Esophagus squamous epithelium (tissue), 5 donors: ENCODE data around the gene RFC4. TPM values are rescaled to one million over a fixed set of nuclear protein-coding genes. Genes with fewer than 3 reads are reported as not detected.
"Not testable (repeated sequence)": the region's sequence is repeated elsewhere in the genome, so short reads cannot be mapped to it uniquely, and the experiment has no call there.

Experiments used
- DNase-seq: peaks from one replicate; lab custom pipeline; 2025; lab: John Stamatoyannopoulos, UW
- H3K27ac ChIP-seq, 4 donors: fragments of 200-600 bp; sonication (generic); one replicate each; pipeline ENCODE4 v1.5.1; 2016 to 2019; ENCODE audit warnings: mild to moderate bottlenecking in 1 of 4
- H3K27me3 ChIP-seq, 4 donors: fragments of 200-600 bp; sonication (generic); 1 replicate in 3 of 4; 2 replicates in 1 of 4; pipeline versions ENCODE4 v1.5.1 to v1.6.0; 2017 to 2021; ENCODE audit warnings: antibody characterized with exemption in 1 of 4
- H3K36me3 ChIP-seq, 3 donors: fragments of 200-600 bp; sonication (generic); one replicate each; pipeline ENCODE4 v1.5.1; 2016 to 2019
- H3K4me1 ChIP-seq, 3 donors: fragments of 200-600 bp; sonication (generic); one replicate each; pipeline ENCODE4 v1.5.1; 2017 to 2019
- H3K4me3 ChIP-seq, 4 donors: fragments of 200-600 bp; sonication (generic); 1 replicate in 3 of 4; 2 replicates in 1 of 4; pipeline ENCODE4 v1.5.1; 2016 to 2019; ENCODE audit warnings: mild to moderate bottlenecking in 2 of 4, moderate library complexity in 1 of 4
- H3K9me3 ChIP-seq, 3 donors: fragments of 200-600 bp; sonication (generic); one replicate each; pipeline ENCODE4 v1.5.1; 2016 to 2019
- CTCF ChIP-seq, 6 experiments: fragments of 450-650 bp in 4 of 6; fragments of 200-600 bp in 2 of 6; sonication (generic) in 2 of 6; IDR thresholded peaks; one replicate each; pipeline ENCODE4 v1.5.1; 2016 to 2019; ENCODE audit warnings: antibody characterized with exemption in 6 of 6, mild to moderate bottlenecking in 4 of 6, moderate library complexity in 4 of 6
- POLR2A ChIP-seq, 4 donors: fragments of 450-650 bp; IDR thresholded peaks; one replicate each; pipeline ENCODE4 v1.6.1; 2017; ENCODE audit warnings: antibody characterized with exemption in 4 of 4, mild to moderate bottlenecking in 4 of 4, moderate library complexity in 3 of 4
- WGBS, 2 donors: methylation state at CpG; one replicate each; pipeline ENCODE4 v1.1.5; 2018; 5-methylcytosine and 5-hydroxymethylcytosine counted together
- intact Hi-C: fragments of 100-400 bp; cut with DNase I; formaldehyde crosslinking; loops from one replicate; pipeline ENCODE4 v1.15.0; 2022
- total RNA-seq, 4 donors: library from RNA; depleted of rRNA; stranded (reverse); fragments of >200 nt; gene quantifications; one replicate each; pipeline ENCODE4 v1.1.0, GENCODE V29; 2016
- donor health status: DM: yes; HTN: yes; CAD: no.

RFC4 gene
- total RNA-seq, 4 donors from 2014 or later: 6.6 to 23.5 (median 15.9) TPM

DNA sequence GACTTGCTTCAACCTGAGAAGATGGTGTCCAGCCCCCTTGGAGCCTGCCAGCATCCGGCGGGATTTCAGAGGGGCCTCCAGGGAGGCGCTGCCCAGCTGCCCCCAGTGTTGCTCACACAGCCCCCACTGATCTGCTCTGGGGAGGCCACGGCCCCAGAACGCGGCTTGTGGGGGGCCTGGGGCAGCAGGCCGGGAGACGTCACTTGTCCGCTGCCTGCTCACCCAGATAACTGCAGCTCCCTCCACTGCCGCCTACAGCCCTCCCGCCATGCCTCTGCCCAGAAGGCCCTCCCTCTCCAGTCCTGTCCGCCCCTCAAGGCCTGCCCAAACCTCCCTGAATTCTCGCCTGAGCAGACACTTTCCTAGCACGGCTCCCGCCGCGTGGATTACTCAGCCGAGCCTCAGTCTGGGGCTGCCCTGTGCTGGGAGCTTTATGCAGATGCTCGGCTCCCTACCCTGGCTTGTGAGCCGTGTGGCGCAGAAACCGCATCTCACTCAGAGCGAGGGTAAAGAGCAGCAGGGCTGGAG, 19.1 kb upstream of the RFC4 start:
- no peak for DNase-seq
- Histone ChIP-seq H3K4me1 (peaks cover 7 to 36% (median 17%) of the 10 kb centered on the region in 3 donors), H3K4me3 (peak overlapping the region in 1 of 4 donors; percentile 28), H3K27me3 (peaks cover 4 to 73% (median 30%) of the 10 kb centered on the region in 4 donors), H3K9me3 (no peaks in the 10 kb centered on the region), H3K36me3 (no peaks in the 10 kb centered on the region), H3K27ac (no peak overlapping the region)
- WGBS, 2 donors: 9% methylated on average over 7 of the region's 23 CpGs; no CpG with 5 or more reads in 1 of the 2 donors
- no peak for TF ChIP-seq CTCF (IDR thresholded peaks at IDR 0.05)
- intact Hi-C loops: no loop called here

- Histone ChIP-seq H3K9me3 (no peaks in the 10 kb centered on the region), H3K36me3 (no peaks in the 10 kb centered on the region), H3K27ac (no peak overlapping the region), H3K4me3 (no peak overlapping the region), H3K4me1 (peaks cover 7 to 36% (median 17%) of the 10 kb centered on the region in 3 donors), H3K27me3 (peaks cover 4 to 66% (median 26%) of the 10 kb centered on the region in 4 donors)
- 45% methylated on average over 4 of the region's 18 CpGs; no CpG with 5 or more reads in 1 of the 2 donors for WGBS, 2 donors
- no peak for TF ChIP-seq CTCF (IDR thresholded peaks at IDR 0.05)
- no peak for TF ChIP-seq POLR2A (IDR thresholded peaks at IDR 0.05)
- DNase-seq: no peak
- intact Hi-C loops: no loop called here
Measured at GRCh38 chr3:186824430-186825139, 18.3 kb upstream of the RFC4 start.

DNA sequence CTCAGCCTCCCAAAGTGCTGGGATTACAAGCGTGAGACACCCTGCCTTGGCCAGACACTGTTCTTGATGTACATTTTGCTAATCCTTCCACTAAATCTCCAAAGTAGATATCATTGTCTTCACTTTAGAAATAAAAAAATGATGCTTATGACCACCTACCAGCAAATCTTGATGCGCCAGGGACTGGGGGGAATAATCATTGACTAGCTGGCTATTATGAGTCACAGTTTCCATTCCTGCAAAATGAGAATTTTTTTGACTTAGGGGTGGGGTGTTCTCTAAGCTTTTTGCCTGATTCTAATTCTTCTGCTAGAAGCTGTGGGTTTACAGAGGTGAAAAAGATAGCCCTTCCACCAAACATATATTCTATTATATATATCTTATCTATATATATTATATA, 17.1 kb upstream of the RFC4 start:
- intact Hi-C loops: no loop called here
- Histone ChIP-seq H3K4me1 (peaks cover 7 to 32% (median 17%) of the 10 kb centered on the region in 3 donors), H3K27me3 (peaks cover 0 to 54% (median 19%) of the 10 kb centered on the region in 4 donors), H3K9me3 (no peaks in the 10 kb centered on the region), H3K36me3 (no peaks in the 10 kb centered on the region), H3K4me3 (no peak overlapping the region), H3K27ac (no peak overlapping the region)
- DNase-seq: no peak
- WGBS, 2 donors: 71 to 72% methylated on average over 2 of the region's 2 CpGs
- TF ChIP-seq CTCF (IDR thresholded peaks at IDR 0.05): no peak
- TF ChIP-seq POLR2A (IDR thresholded peaks at IDR 0.05): no peak

DNA sequence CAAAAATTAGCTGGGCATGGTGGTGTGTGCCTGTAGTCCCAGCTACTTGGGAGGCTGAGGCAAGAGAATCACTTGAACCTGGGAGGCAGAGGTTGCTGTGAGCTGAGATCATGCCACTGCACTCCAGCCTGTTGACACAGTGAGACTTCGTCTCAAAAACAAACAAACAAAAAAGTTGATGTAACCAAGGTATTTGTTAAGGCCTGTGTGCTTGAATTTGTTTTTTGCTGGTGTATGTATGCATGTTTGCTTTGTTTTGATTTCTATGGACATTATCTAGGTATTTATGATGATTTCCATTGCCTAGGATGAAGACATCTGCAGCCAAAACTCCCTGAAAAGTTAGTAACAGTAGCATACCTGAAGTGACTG, 16.1 kb upstream of the RFC4 start:
- H3K4me3 ChIP-seq, H3K9me3 ChIP-seq, H3K27ac ChIP-seq, intact Hi-C loops, DNase-seq, H3K36me3 ChIP-seq: not testable (repeated sequence)
- peaks cover 7 to 25% (median 17%) of the 10 kb centered on the region in 3 donors for H3K4me1 ChIP-seq
- WGBS, 2 donors: 32 to 60% methylated on average over 1 of the region's 1 CpG
- peaks cover 0 to 44% (median 14%) of the 10 kb centered on the region in 4 donors for H3K27me3 ChIP-seq

DNA sequence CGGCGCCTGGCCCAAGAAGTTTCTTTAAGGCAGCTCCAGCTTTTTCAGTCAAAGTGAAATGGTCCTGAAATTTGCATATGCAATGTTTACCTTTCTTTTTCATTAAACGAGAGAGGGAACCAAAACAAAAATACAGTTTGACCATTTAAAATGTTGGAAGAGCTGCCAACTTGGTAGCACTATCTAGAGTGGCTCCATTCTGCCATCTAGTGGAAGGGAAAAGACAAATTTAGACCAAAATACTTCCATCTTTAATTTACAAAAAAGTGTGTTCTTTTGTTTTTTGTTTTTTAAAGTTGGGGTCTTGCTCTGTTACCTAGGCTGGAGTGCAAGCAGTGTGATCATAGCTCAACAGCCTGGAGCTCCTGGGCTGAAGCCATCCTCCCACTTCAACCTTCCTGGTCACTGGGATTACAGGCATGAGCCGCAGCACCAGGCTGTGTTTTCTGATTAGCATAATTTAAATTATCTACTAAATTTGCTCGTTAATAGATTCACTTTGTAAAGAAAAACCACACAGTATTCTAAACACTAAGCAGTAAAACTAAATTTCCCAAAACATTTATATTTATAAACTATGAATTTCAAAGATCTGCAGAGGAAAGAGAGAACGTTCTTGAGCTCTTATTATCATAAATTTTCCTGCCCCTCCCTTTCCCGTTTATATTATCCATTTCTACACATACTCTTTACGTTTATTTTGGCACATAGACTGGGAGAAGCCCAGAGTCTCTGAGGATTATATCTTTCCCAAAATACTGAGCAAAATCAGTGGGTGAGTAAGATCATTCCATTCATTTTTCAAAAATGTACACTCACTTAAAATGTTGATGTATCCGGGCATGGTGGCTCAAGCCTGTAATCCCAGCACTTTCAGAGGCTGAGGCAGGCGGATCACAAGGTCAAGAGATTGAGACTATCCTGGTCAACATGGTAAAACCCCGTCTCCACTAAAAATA, 15.4 kb upstream of the RFC4 start:
- Histone ChIP-seq H3K27ac (no peak overlapping the region), H3K4me3 (no peak overlapping the region), H3K4me1 (peaks cover 6 to 19% (median 16%) of the 10 kb centered on the region in 3 donors), H3K36me3 (no peaks in the 10 kb centered on the region), H3K27me3 (peaks cover 0 to 40% (median 14%) of the 10 kb centered on the region in 4 donors), H3K9me3 (no peaks in the 10 kb centered on the region)
- 26 to 32% methylated on average over 8 to 9 of the region's 11 CpGs for WGBS, 2 donors
- DNase-seq: no peak
- intact Hi-C loops: no loop called here
- TF ChIP-seq CTCF (IDR thresholded peaks at IDR 0.05): peak; percentile 51 to 68 (median 60)
- no peak for TF ChIP-seq POLR2A (IDR thresholded peaks at IDR 0.05)
